Loucy (cell line): Measurements from ENCODE around the gene CARS2.

Experiments
- H2AFZ ChIP-seq: fragments of 200-600 bp; sonication (generic); 2 replicates; pipeline ENCODE4 v1.6.0; 2016; ENCODE audit warnings: antibody characterized with exemption, mild to moderate bottlenecking, low read length, moderate library complexity
- H3F3A ChIP-seq: fragments of 200-600 bp; 2 replicates; pipeline ENCODE4 v1.6.0; 2016; ENCODE audit warnings: antibody characterized with exemption, low read depth, mild to moderate bottlenecking
- H3K27me3 ChIP-seq: fragments of 200-600 bp; sonication (generic); 2 replicates; pipeline ENCODE4 v1.6.1; 2014; ENCODE audit warnings: low read length, mild to moderate bottlenecking; ENCODE audit not compliant: insufficient read depth, poor library complexity, severe bottlenecking
- H3K36me3 ChIP-seq: fragments of 200-600 bp; sonication (generic); 2 replicates; pipeline ENCODE4 v1.6.1; 2016; ENCODE audit warnings: low read length; ENCODE audit not compliant: insufficient read depth
- H3K4me1 ChIP-seq: fragments of 200-600 bp; sonication (generic); 2 replicates; pipeline ENCODE4 v1.5.1; 2014; ENCODE audit warnings: low read length, mild to moderate bottlenecking; ENCODE audit not compliant: insufficient read depth, poor library complexity, severe bottlenecking
- H3K4me2 ChIP-seq: fragments of 200-600 bp; sonication (generic); 2 replicates; pipeline ENCODE4 v1.6.0; 2014; ENCODE audit warnings: antibody characterized with exemption, low read length, low read depth, mild to moderate bottlenecking; ENCODE audit not compliant: poor library complexity, severe bottlenecking
- H3K4me3 ChIP-seq: fragments of 200-600 bp; sonication (generic); 2 replicates; pipeline ENCODE4 v1.5.1; 2014; ENCODE audit warnings: low read length, mild to moderate bottlenecking, mixed read lengths; ENCODE audit not compliant: poor library complexity, severe bottlenecking
- H3K79me2 ChIP-seq: fragments of 200-600 bp; sonication (generic); 2 replicates; pipeline ENCODE4 v1.6.1; 2014; ENCODE audit warnings: low read length; ENCODE audit not compliant: insufficient read depth
- H3K9ac ChIP-seq: fragments of 200-600 bp; sonication (generic); 2 replicates; pipeline ENCODE4 v1.6.0; 2014; ENCODE audit warnings: mild to moderate bottlenecking, low read depth, low read length, moderate library complexity; ENCODE audit not compliant: poor library complexity, severe bottlenecking
- H3K9me2 ChIP-seq: fragments of 200-600 bp; sonication (generic); replicated peaks from 2 replicates; pipeline ENCODE4 v1.6.1; 2016; ENCODE audit warnings: low read depth, low read length, mixed read lengths
- H3K9me3 ChIP-seq: fragments of 200-600 bp; sonication (generic); 2 replicates; pipeline ENCODE4 v1.6.1; 2014; ENCODE audit warnings: mild to moderate bottlenecking, antibody characterized with exemption, low read length, low read depth; ENCODE audit not compliant: insufficient read depth
- H4K20me1 ChIP-seq: fragments of 200-600 bp; sonication (generic); 2 replicates; pipeline ENCODE4 v1.6.0; 2014; ENCODE audit warnings: antibody characterized with exemption, low read length, mild to moderate bottlenecking; ENCODE audit not compliant: insufficient read depth, poor library complexity, severe bottlenecking
- EZH2phosphoT487 ChIP-seq: fragments of 200-600 bp; IDR thresholded peaks from 2 replicates; pipeline ENCODE4 v1.6.1; 2018; ENCODE audit warnings: antibody characterized with exemption, mild to moderate bottlenecking, moderate library complexity, borderline replicate concordance
- TF ChIP-seq, protein P1 (sequence below): fragments of 200-600 bp; sonication (generic); conservative IDR thresholded peaks from 2 replicates; pipeline ENCODE4 v1.5.1; 2014; ENCODE audit warnings: mild to moderate bottlenecking, antibody characterized with exemption, low read length

CARS2 gene

DNA sequence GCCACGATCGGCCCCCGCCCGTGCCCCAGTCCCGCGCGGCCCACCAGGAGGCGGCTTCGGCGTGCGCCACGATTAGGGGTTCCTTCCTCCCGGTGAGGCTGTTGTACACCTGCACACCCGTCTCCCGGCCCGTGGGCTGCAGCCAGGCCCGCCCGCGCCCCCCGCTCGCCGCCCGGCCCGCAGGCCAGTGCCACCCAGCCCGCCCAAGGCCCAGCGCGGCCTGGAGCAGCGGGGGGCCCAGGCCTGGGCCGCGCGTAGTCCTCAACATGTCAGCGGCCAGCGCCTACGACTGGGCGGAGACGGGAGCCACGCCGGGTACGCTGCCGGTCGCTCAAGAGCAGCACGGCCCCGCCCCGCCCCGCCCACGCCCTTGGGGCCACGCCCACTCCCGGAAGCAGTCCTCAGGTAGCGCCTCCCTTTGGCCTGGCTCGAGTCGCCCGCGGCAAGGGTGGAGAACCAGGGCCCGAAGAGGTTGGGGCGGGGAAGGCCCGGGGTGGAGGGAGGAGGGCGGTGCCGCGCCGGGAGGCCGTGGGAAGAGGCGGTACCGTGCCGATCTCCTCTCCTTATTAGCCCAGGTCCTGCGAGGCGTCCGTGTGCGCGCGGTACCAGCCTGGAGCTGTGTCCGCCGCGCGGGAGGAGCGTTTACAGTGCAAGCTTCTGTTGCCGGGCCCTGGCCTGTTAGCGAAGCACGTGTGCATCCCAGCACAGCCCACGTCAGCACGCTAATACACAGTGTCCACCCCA is at the start of gene CARS2:
Gene CARS2, minus strand, starts transcription at position 291 of the 744 bp plus-strand sequence. Its CDS starts 23 bp downstream, at position 268.
- peaks cover 18% of the 10 kb centered on the region for H3F3A ChIP-seq
- TF ChIP-seq EZH2phosphoT487, result no peak
- TF ChIP-seq, protein P1, sequence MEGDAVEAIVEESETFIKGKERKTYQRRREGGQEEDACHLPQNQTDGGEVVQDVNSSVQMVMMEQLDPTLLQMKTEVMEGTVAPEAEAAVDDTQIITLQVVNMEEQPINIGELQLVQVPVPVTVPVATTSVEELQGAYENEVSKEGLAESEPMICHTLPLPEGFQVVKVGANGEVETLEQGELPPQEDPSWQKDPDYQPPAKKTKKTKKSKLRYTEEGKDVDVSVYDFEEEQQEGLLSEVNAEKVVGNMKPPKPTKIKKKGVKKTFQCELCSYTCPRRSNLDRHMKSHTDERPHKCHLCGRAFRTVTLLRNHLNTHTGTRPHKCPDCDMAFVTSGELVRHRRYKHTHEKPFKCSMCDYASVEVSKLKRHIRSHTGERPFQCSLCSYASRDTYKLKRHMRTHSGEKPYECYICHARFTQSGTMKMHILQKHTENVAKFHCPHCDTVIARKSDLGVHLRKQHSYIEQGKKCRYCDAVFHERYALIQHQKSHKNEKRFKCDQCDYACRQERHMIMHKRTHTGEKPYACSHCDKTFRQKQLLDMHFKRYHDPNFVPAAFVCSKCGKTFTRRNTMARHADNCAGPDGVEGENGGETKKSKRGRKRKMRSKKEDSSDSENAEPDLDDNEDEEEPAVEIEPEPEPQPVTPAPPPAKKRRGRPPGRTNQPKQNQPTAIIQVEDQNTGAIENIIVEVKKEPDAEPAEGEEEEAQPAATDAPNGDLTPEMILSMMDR, result no peak
- H3K36me3 ChIP-seq, result peaks cover 4% of the 10 kb centered on the region; the same call in 1 of the 2 replicates
- peak within 1 kb of the TSS; percentile 80; the same call in 1 of the 2 replicates for H2AFZ ChIP-seq
- H3K9me2 ChIP-seq, result no peaks in the 10 kb centered on the region
- no peaks in the 10 kb centered on the region for H3K9me3 ChIP-seq
- H3K79me2 ChIP-seq, result peaks cover 61% of the 10 kb centered on the region
- peaks cover 21% of the 10 kb centered on the region for H4K20me1 ChIP-seq
- peak within 1 kb of the TSS; percentile 92 for H3K4me2 ChIP-seq
- H3K4me1 ChIP-seq, result peaks cover 46% of the 10 kb centered on the region
- H3K4me3 ChIP-seq, result peak within 1 kb of the TSS; percentile 81
- H3K9ac ChIP-seq, result peak within 1 kb of the TSS; percentile 90
- H3K27me3 ChIP-seq, result no peaks in the 10 kb centered on the region

DNA sequence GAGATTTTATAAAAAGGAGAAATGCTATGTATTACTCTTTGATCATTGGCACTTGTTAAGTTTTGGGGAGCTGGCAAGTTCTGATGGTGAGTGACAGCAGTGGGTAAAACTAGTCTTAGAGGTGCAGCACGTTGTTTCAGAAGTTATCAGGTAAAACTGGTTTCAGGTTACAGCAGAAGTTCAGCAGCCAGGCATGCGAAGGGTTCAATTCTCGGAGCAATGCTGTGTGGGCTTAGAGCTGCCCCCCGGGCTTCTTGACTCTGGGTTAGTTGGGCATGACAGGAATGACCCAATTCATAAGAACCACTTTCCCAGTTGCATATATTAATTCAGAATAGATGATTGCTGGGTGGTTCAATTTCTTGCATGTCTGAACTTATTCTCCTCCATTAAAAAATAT is 42.4 kb upstream of the CARS2 start:
- Histone ChIP-seq H3K4me3 (no peak overlapping the region), H3F3A (no peaks in the 10 kb centered on the region), H3K79me2 (no peaks in the 10 kb centered on the region), H3K9ac (no peak overlapping the region), H3K9me3 (peaks cover 7% of the 10 kb centered on the region; the same call in 1 of the 2 replicates), H3K4me2 (no peak overlapping the region), H3K36me3 (no peaks in the 10 kb centered on the region), H3K9me2 (no peaks in the 10 kb centered on the region), H3K27me3 (no peaks in the 10 kb centered on the region), H4K20me1 (no peaks in the 10 kb centered on the region), H3K4me1 (no peaks in the 10 kb centered on the region), H2AFZ (no peak overlapping the region)
- TF ChIP-seq, protein P1, result no peak
- no peak for TF ChIP-seq EZH2phosphoT487

DNA sequence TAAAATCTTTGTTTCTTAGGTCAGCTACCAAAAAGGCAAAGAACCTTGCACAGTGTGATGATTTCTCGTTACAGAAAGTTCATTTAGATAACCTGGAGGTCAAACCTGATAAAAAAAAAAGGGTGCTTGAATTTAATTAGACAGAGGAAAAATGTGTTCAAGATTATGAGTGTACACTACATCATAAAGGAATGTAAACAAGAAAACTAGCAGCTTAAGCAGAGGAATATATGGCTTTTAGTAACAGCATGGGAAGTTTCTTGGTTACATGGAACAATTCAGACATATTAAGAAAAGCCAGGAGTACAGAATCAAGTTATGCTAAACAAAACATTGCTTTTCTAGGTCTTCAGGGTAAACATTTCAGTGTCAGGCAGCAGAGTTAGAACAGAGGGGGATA is 40.5 kb upstream of the CARS2 start:
- Histone ChIP-seq H3K4me1 (no peaks in the 10 kb centered on the region), H3K4me2 (no peak overlapping the region), H3K9ac (no peak overlapping the region), H3K9me2 (no peaks in the 10 kb centered on the region), H3K27me3 (no peaks in the 10 kb centered on the region), H4K20me1 (no peaks in the 10 kb centered on the region), H2AFZ (no peak overlapping the region), H3K36me3 (no peaks in the 10 kb centered on the region), H3K79me2 (no peaks in the 10 kb centered on the region), H3K9me3 (peaks cover 14% of the 10 kb centered on the region; the same call in 1 of the 2 replicates), H3K4me3 (no peak overlapping the region), H3F3A (no peaks in the 10 kb centered on the region)
- no peak for TF ChIP-seq EZH2phosphoT487
- TF ChIP-seq, protein P1, result no peak
